HEK293 (cell line): ENCODE results near the gene ELAVL2.

Experiments
- CTCF ChIP-seq: fragments of 450-650 bp; formaldehyde crosslinking; IDR thresholded peaks from 2 replicates; pipeline ENCODE4 v1.5.1; 2016; ENCODE audit warnings: missing biosample characterization, missing genetic modification characterization
- PRDM1 ChIP-seq: fragments of 450-650 bp; formaldehyde crosslinking; IDR thresholded peaks from 2 replicates; pipeline ENCODE4; 2016; ENCODE audit warnings: missing biosample characterization, missing genetic modification characterization
- REST ChIP-seq: fragments of 450-650 bp; formaldehyde crosslinking; IDR thresholded peaks from 2 replicates; pipeline ENCODE4 v1.5.1; 2016; ENCODE audit warnings: missing biosample characterization, missing genetic modification characterization
- ZNF266 ChIP-seq: fragments of 450-650 bp; formaldehyde crosslinking; IDR thresholded peaks from 2 replicates; pipeline ENCODE4 v1.5.1; 2016; ENCODE audit warnings: missing biosample characterization, missing genetic modification characterization, low read depth
- ZNF311 ChIP-seq: fragments of 450-650 bp; formaldehyde crosslinking; IDR thresholded peaks from 2 replicates; pipeline ENCODE4 v1.5.1; 2017; ENCODE audit warnings: missing biosample characterization, missing genetic modification characterization, borderline replicate concordance
- ZNF416 ChIP-seq: fragments of 450-650 bp; formaldehyde crosslinking; IDR thresholded peaks from 2 replicates; pipeline ENCODE4 v1.5.1; 2016; ENCODE audit warnings: missing biosample characterization, missing genetic modification characterization
- ZNF433 ChIP-seq: fragments of 450-650 bp; formaldehyde crosslinking; IDR thresholded peaks from 2 replicates; pipeline ENCODE4 v1.5.1; 2016; ENCODE audit warnings: missing biosample characterization, missing genetic modification characterization, low read depth
- ZNF639 ChIP-seq: fragments of 450-650 bp; formaldehyde crosslinking; IDR thresholded peaks from 2 replicates; pipeline ENCODE4 v1.5.1; 2016; ENCODE audit warnings: missing biosample characterization, missing genetic modification characterization

GRCh38 chr9:23819403-23819802 lies 6.6 kb downstream of the ELAVL2 start:
- TF ChIP-seq CTCF (tag by site-specific recombination) = no peak
- no peak for TF ChIP-seq PRDM1 (tag by site-specific recombination)
- TF ChIP-seq REST (tag by site-specific recombination) = no peak
- TF ChIP-seq ZNF433 (tag by site-specific recombination) = no peak
- no peak for TF ChIP-seq ZNF266 (tag by site-specific recombination)
- TF ChIP-seq ZNF639 = no peak
- TF ChIP-seq ZNF416 (tag by site-specific recombination) = no peak
- no peak for TF ChIP-seq ZNF311 (tag by site-specific recombination)
